Erythroblast (primary cell): Measurements from ENCODE around the gene SRSF3.

Experiments used
- GATA1 ChIP-seq: IDR thresholded peaks from 2 replicates; pipeline ENCODE4 v1.6.1; 2011; ENCODE audit warnings: low read depth, mild to moderate bottlenecking, control low read depth, low read length, moderate library complexity
- POLR2A ChIP-seq: IDR thresholded peaks from 2 replicates; pipeline ENCODE4 v1.6.1; 2011; ENCODE audit warnings: mild to moderate bottlenecking, low read length

GRCh38 chr6:36638579-36638978 lies 44.4 kb downstream of the SRSF3 start:
- no peak for TF ChIP-seq POLR2A
- no peak for TF ChIP-seq GATA1
